Measurements from ENCODE around the gene HOXA11. TPM values are rescaled to one million over a fixed set of nuclear protein-coding genes. Genes with fewer than 3 reads are reported as not detected.
A peak's percentile ranks its signal among the peaks of the same experiment; 100 is the strongest.

Gene HOXA11
- total RNA-seq, 4 donors from 2014 or later: 4.5 to 21.3 (median 7.7) TPM

DNA sequence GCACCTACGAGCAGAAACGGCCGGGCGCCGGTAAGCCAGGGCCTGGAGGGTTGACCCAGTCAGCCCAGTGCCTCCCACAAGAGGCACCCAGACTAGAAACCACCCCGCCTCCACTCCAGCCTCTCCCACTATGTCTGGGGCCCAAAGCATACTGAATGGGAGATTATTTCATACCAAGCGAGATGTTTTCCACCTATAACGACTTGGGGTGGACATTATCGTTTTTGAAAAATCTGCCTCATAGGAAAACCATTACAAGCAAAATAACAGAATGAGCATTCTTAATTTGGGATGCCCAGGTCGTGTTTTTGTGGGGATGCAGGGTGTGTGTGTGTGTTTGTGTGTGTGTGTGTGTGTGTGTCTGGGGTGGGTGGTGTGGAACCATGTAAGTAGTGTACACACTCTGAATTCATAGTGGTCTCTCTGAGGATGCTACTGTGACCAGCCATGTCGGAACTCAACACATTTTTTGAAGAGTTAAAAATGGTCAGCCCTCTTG is 39.1 kb downstream of the HOXA11 start:
- Histone ChIP-seq H3K4me1 (peaks cover 0 to 78% (median 58%) of the 10 kb centered on the region in 4 donors), H3K4me3 (peak overlapping the region in 3 of 4 donors; percentile 2 to 77 (median 57)), H3K27me3 (peaks cover 19% of the 10 kb centered on the region), H3K9me3 (no peaks in the 10 kb centered on the region), H3K27ac (peak overlapping the region; percentile 95 to 99 (median 98)), H3K36me3 (no peaks in the 10 kb centered on the region)
- intact Hi-C loops (cut with DNase I; ENCODE audit: low total_unique reads): loop anchor here (5.0 kb wide), 2 partner anchors 39 to 289 kb away; no protein-coding TSS in a partner anchor
- no peak for TF ChIP-seq POLR2A (IDR thresholded peaks at IDR 0.05)
- peak in 1 of 3 donors; percentile 0 for TF ChIP-seq POLR2AphosphoS5 (IDR thresholded peaks at IDR 0.05)
- TF ChIP-seq, protein P1, sequence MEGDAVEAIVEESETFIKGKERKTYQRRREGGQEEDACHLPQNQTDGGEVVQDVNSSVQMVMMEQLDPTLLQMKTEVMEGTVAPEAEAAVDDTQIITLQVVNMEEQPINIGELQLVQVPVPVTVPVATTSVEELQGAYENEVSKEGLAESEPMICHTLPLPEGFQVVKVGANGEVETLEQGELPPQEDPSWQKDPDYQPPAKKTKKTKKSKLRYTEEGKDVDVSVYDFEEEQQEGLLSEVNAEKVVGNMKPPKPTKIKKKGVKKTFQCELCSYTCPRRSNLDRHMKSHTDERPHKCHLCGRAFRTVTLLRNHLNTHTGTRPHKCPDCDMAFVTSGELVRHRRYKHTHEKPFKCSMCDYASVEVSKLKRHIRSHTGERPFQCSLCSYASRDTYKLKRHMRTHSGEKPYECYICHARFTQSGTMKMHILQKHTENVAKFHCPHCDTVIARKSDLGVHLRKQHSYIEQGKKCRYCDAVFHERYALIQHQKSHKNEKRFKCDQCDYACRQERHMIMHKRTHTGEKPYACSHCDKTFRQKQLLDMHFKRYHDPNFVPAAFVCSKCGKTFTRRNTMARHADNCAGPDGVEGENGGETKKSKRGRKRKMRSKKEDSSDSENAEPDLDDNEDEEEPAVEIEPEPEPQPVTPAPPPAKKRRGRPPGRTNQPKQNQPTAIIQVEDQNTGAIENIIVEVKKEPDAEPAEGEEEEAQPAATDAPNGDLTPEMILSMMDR (IDR thresholded peaks at IDR 0.05): no peak
- TF ChIP-seq EP300 (IDR thresholded peaks at IDR 0.05; ENCODE audit: low read depth): no peak
- in situ Hi-C loops (cut with MboI; ENCODE audit: low pct_ligation_motif_present in 1 of 4, low pct_unique_long_range_greater_than_20kb in 1 of 4, low sequenced_read_pairs in 3 of 4): loop anchor here in 3 of 4 donors (10.0 kb wide), 1 partner anchor 291 kb away; no protein-coding TSS in a partner anchor
- WGBS, 2 donors (ENCODE audit: low coverage in 1 of 2): 55 to 64% methylated on average over 2 to 11 of the region's 11 CpGs
- DNase-seq: no peak

DNA sequence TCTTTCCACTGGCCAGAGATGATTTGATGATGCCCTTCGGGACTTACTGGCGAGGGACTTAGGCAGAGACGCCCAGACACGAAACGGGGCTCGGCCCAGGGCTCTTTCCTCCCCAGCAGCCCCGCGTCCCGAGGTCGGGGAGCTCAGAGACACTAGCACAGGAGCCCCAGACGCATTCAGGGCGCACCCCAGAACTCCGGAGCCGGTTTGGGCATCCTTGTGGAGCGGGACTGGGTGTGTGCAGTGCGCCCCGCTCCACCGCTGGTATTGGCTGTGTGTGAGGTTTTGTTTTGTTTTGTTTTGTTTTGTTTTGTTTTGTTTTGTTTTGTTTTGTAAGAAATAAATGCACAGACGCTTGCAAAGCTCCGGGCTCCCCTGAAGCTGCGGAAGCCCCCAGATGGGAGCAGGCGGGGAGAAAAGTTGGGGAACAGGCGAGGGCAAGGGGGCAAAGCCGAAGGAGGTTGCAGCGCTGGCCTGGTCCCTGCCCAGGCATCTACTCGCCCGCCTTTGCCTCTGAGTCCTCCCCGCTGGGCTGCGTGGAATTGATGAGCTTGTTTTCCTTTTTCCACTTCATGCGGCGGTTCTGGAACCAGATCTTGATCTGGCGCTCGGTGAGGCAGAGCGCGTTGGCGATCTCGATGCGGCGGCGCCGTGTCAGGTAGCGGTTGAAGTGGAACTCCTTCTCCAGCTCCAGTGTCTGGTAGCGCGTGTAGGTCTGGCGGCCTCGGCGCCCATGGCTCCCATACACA is 39.7 kb downstream of the HOXA11 start:
- peaks cover 19% of the 10 kb centered on the region for H3K27me3 ChIP-seq
- DNase-seq: peak; percentile 29
- TF ChIP-seq EP300 (IDR thresholded peaks at IDR 0.05; ENCODE audit: low read depth): no peak
- peak in 2 of 3 donors; percentile 6 to 9 for TF ChIP-seq POLR2AphosphoS5 (IDR thresholded peaks at IDR 0.05)
- TF ChIP-seq, protein P1 (IDR thresholded peaks at IDR 0.05): no peak
- H3K36me3 ChIP-seq: no peaks in the 10 kb centered on the region
- intact Hi-C loops (cut with DNase I; ENCODE audit: low total_unique reads) (loop anchor here (5.0 kb wide), 2 partner anchors 38 to 288 kb away; no protein-coding TSS in a partner anchor), in situ Hi-C loops (cut with MboI; ENCODE audit: low pct_ligation_motif_present in 1 of 4, low pct_unique_long_range_greater_than_20kb in 1 of 4, low sequenced_read_pairs in 3 of 4) (loop anchor here in 3 of 4 donors (10.0 kb wide), 1 partner anchor 291 kb away; no protein-coding TSS in a partner anchor)
- H3K4me1 ChIP-seq: peaks cover 0 to 73% (median 64%) of the 10 kb centered on the region in 4 donors
- H3K27ac ChIP-seq: peak overlapping the region; percentile 95 to 99 (median 98)
- H3K4me3 ChIP-seq: peak overlapping the region in 3 of 4 donors; percentile 2 to 77 (median 57)
- no peaks in the 10 kb centered on the region for H3K9me3 ChIP-seq
- 58 to 62% methylated on average over 3 to 47 of the region's 47 CpGs for WGBS, 2 donors (ENCODE audit: low coverage in 1 of 2)

DNA sequence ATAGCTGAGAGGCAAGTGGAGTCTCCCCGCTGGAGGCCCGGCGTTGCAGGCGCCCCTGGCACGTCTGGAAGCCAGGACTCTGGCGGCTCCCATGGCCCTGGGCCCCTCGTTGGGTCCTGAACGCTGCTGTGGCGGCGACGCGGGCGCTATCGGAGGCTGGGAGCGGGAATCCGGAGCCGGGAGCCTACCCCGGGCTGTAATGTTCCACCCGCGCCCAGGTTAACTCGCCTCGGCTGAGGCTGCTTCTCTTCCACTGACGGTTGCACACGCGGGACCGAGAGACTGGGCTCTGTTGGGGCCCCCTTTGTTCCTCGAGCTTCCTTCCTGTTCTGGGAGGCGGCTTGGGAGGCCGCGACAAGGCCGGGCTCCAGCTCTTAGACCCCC is 40.3 kb downstream of the HOXA11 start:
- H3K27me3 ChIP-seq: peaks cover 19% of the 10 kb centered on the region
- H3K36me3 ChIP-seq: no peaks in the 10 kb centered on the region
- H3K4me1 ChIP-seq: peaks cover 0 to 72% (median 62%) of the 10 kb centered on the region in 4 donors
- peak overlapping the region in 3 of 4 donors; percentile 2 to 77 (median 57) for H3K4me3 ChIP-seq
- peak; percentile 24 for DNase-seq
- WGBS, 2 donors (ENCODE audit: low coverage in 1 of 2): 37% methylated on average over 30 of the region's 31 CpGs; no CpG with 5 or more reads in 1 of the 2 donors
- TF ChIP-seq POLR2AphosphoS5 (IDR thresholded peaks at IDR 0.05): no peak
- in situ Hi-C loops (cut with MboI; ENCODE audit: low pct_ligation_motif_present in 1 of 4, low pct_unique_long_range_greater_than_20kb in 1 of 4, low sequenced_read_pairs in 3 of 4): loop anchor here (5.0 to 10.0 kb wide), 2 partner anchors 287 to 290 kb away; no protein-coding TSS in a partner anchor
- intact Hi-C loops (cut with DNase I; ENCODE audit: low total_unique reads): loop anchor here (5.0 kb wide), 2 partner anchors 37 to 287 kb away; no protein-coding TSS in a partner anchor
- no peaks in the 10 kb centered on the region for H3K9me3 ChIP-seq
- peak overlapping the region; percentile 95 to 99 (median 98) for H3K27ac ChIP-seq

DNA sequence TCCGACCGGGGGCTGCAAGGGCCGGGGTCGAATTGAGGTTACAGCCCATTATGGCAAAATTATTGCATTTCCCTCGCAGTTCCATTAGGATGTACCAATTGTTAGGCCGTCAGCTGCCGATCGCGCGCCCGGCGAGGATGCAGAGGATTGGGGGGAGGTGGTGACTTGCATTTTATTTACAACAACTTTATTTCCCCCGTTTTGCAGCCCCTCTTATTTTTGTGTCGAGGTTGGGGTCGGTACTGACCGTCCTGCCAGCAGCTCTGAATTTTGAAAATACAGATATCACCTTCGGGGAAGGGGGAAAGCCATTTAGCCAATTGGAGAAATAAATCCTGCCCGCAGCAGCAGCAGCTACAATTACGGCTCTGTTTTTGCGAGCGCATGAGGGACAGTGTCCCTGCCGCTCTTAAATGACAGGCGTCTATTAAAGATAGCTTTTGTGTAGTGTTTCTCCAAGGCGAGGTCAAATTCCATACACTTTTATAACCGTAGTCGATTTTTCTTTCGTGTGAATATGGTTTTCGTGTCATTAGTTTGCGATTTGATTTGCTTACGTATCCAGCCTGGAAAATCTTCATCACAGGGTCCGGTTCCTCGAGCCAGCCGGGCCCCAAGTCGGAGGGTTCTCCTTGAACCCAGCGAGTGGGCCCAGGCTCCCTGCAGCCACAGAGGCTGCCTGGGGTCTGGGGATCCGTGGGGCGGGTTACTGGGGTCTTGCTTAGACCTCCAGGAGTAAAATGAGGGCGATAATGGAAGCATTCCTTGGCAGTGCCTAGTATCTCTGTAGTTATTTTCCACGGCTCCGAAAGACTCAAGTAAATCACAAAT is 40.9 kb downstream of the HOXA11 start:
- in situ Hi-C loops (cut with MboI; ENCODE audit: low pct_ligation_motif_present in 1 of 4, low pct_unique_long_range_greater_than_20kb in 1 of 4, low sequenced_read_pairs in 3 of 4): loop anchor here (5.0 to 10.0 kb wide), 2 partner anchors 287 to 289 kb away; no protein-coding TSS in a partner anchor
- peak overlapping the region in 3 of 4 donors; percentile 2 to 77 (median 57) for H3K4me3 ChIP-seq
- H3K4me1 ChIP-seq: peaks cover 0 to 69% (median 58%) of the 10 kb centered on the region in 4 donors
- intact Hi-C loops (cut with DNase I; ENCODE audit: low total_unique reads): no loop called here
- peaks cover 19% of the 10 kb centered on the region for H3K27me3 ChIP-seq
- DNase-seq: peak; percentile 53
- TF ChIP-seq, protein P1 (IDR thresholded peaks at IDR 0.05): peak in 2 of 5 experiments; percentile 16 to 18
- TF ChIP-seq POLR2A (IDR thresholded peaks at IDR 0.05) (peak; percentile 22), EP300 (IDR thresholded peaks at IDR 0.05; ENCODE audit: low read depth) (no peak), POLR2AphosphoS5 (IDR thresholded peaks at IDR 0.05) (peak in 1 of 3 donors; percentile 29)
- 45 to 54% methylated on average over 11 to 40 of the region's 40 CpGs for WGBS, 2 donors (ENCODE audit: low coverage in 1 of 2)
- H3K27ac ChIP-seq: peak overlapping the region; percentile 95 to 99 (median 98)
- no peaks in the 10 kb centered on the region for H3K36me3 ChIP-seq
- no peaks in the 10 kb centered on the region for H3K9me3 ChIP-seq
